Measurements from ENCODE around the gene FERD3L. TPM values are rescaled to one million over a fixed set of nuclear protein-coding genes. Genes with fewer than 3 reads are reported as not detected.
"Not testable (repeated sequence)": the region's sequence is repeated elsewhere in the genome, so short reads cannot be mapped to it uniquely, and the experiment has no call there.

FERD3L gene
- total RNA-seq (2014; rRNA removed; shearing (Covaris generic)) = not detected in 2 replicates
- not detected in 2 replicates for polyA plus RNA-seq (2015; cell fraction: cytosol; rRNA removed)
- not detected in 2 replicates for polyA plus RNA-seq (2015; cell fraction: nucleus; rRNA removed)

- no peak for DNase-seq (ENCODE audit: low read depth, low spot score)
- in situ Hi-C loops (cut with HindIII; ENCODE audit: low pct_unique_long_range_greater_than_20kb, low sequenced_read_pairs) = no loop called here
These were observed at the start of gene FERD3L for GRCh38 chr7:19144661-19145433. TSS of gene FERD3L (minus strand) at chr7:19145421. CDS start at chr7:19145362, 59 bp downstream.

- in situ Hi-C loops (cut with HindIII; ENCODE audit: low pct_unique_long_range_greater_than_20kb, low sequenced_read_pairs); DNase-seq (ENCODE audit: low read depth, low spot score): not testable (repeated sequence)
These were observed 49.2 kb upstream of the FERD3L start for GRCh38 chr7:19194417-19194816.

DNA sequence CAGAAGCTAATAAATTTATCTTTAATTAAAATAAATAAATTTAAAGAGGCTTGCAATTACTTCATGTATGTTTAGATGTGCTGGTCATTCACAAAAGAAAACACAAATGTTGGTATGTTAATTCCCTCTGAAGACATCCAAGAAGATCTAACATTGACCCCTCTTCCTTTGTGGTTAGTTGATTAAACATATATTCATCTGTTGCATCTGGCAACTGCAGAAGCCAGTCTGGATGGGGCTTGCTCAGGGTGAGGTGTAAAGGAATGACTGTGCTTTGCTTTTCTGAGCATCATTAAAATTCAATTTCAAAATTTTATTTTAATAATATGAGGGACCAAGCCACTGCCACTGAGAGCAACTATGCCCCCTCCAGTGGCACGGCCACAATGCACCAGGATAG is 36.4 kb upstream of the FERD3L start:
- DNase-seq (ENCODE audit: low read depth, low spot score) = no peak
- in situ Hi-C loops (cut with HindIII; ENCODE audit: low pct_unique_long_range_greater_than_20kb, low sequenced_read_pairs) = no loop called here

DNA sequence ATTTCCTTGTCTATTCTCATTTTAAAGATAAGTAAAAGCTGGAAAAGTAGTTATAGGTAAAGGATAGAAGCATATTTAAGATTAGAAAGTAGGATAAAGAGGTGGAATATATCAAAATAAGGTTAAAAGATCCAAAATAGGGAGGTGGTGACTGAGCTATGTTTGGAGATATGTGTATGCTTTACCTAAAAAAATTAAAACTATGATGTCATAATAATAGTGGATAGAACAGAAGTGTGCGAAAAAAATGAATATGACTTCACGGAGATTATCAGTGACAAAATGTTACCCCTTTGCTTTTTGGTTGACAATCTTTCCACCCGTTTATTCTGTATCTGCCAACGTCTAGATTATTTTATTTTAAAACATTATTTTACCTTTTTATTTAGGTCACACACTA is 33.4 kb upstream of the FERD3L start:
- in situ Hi-C loops (cut with HindIII; ENCODE audit: low pct_unique_long_range_greater_than_20kb, low sequenced_read_pairs) = no loop called here
- no peak for DNase-seq (ENCODE audit: low read depth, low spot score)

DNA sequence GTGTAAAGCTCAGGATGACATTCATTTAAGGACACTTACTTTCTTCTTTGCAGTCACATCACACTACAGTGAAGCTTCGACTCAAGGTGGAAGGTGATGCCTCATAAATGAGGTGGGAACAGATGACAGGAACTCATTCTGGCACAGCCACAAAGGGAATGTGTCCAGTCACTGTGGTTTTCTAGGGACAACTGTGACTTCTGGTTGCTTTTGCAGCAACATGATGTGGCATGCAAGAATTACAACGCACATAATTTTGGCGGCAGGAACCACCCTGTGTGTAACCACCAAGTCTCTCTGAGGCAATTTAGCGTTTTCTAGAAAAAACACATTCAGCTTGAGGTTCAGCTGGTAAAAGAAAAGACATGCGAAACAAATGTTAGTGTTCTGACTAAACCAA is 32.0 kb upstream of the FERD3L start:
- in situ Hi-C loops (cut with HindIII; ENCODE audit: low pct_unique_long_range_greater_than_20kb, low sequenced_read_pairs) = no loop called here
- DNase-seq (ENCODE audit: low read depth, low spot score) = no peak

DNA sequence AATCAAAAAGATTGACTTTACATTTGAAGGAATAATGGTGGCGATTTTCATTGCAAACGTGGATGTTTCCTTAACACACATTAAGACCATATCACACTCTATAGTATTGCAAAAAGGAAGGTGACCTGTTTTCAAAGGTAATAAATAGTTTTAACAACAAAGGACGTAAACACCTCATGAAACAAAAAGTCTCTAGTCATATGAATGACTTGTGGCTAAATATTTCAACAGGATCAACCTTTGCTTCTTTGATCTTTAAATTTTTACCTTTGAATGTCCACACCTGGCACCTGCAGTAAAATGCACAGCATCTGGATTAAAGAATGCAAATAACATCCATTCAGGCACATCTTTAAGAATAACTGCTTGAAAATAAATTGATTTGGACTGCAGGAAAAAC is 30.0 kb upstream of the FERD3L start:
- in situ Hi-C loops (cut with HindIII; ENCODE audit: low pct_unique_long_range_greater_than_20kb, low sequenced_read_pairs) = no loop called here
- DNase-seq (ENCODE audit: low read depth, low spot score) = no peak

DNA sequence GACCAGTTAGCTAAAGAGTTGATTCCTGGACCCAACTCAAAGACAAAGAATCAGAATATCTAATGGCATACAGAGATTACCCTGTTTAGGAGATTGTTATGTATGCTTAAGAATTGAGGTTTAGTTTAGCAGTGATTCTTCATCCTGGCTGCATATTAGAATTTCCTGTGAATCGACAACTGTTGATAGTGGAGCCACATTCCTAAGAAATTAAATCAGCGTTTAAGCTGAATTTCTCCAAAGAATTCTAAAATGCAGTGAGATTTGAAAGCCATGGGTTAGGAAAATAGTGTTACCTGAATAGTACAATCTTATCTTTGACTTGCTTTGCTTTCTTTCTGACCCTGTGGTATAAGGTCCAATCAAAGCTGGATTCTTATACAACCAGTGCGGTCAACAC is 16.4 kb upstream of the FERD3L start:
- no peak for DNase-seq (ENCODE audit: low read depth, low spot score)
- in situ Hi-C loops (cut with HindIII; ENCODE audit: low pct_unique_long_range_greater_than_20kb, low sequenced_read_pairs) = no loop called here

- peak; percentile 18 for DNase-seq (ENCODE audit: low read depth, low spot score)
- in situ Hi-C loops (cut with HindIII; ENCODE audit: low pct_unique_long_range_greater_than_20kb, low sequenced_read_pairs) = no loop called here
These were observed 1.5 kb upstream of the FERD3L start for GRCh38 chr7:19146699-19147098.

- no peak for DNase-seq (ENCODE audit: low read depth, low spot score)
- in situ Hi-C loops (cut with HindIII; ENCODE audit: low pct_unique_long_range_greater_than_20kb, low sequenced_read_pairs) = no loop called here
These were observed 354 bp upstream of the FERD3L start for GRCh38 chr7:19145434-19146115.

DNA sequence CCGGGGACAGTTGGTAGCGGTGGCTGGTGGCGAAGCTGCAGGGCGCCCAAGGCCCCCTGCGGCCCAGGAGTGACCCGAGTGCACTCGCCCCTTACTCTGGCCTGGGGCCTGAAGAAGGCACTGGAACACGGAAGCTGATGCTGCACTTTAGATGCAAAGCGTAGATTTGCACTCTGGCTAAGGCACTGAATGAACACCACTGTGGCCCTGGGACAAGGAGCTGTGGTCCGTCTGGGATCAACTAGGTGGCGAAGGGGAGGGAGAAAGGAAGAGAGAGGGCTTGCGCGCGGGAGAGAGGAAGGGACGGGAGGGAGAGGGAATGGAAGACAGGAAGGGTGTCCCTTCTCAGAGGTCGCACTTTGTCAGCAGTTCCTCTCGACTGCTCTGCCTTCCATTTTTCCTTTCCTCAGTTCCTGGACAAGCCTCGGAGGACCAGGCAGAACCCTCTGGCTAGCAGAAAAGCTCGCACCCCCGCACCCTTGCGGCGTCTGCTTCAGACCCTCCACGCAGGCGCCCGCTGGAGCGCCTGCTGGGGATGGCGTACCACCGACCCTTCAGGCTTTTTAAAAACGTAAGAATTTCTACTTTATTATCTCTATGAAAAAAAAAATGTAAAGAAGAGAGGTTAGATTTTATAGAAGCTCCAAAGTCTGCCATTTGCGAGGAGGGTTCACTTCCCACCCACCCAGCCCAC is 1.2 kb downstream of the FERD3L start:
- in situ Hi-C loops (cut with HindIII; ENCODE audit: low pct_unique_long_range_greater_than_20kb, low sequenced_read_pairs) = no loop called here
- DNase-seq (ENCODE audit: low read depth, low spot score) = no peak

GRCh38 chr7:19139706-19140327 is 5.4 kb downstream of the FERD3L start:
- in situ Hi-C loops (cut with HindIII; ENCODE audit: low pct_unique_long_range_greater_than_20kb, low sequenced_read_pairs) = no loop called here
- DNase-seq (ENCODE audit: low read depth, low spot score) = no peak

- in situ Hi-C loops (cut with HindIII; ENCODE audit: low pct_unique_long_range_greater_than_20kb, low sequenced_read_pairs) = no loop called here
- no peak for DNase-seq (ENCODE audit: low read depth, low spot score)
These were observed 11.3 kb downstream of the FERD3L start for GRCh38 chr7:19133886-19134285.

GRCh38 chr7:19133390-19133789 is 11.8 kb downstream of the FERD3L start:
- in situ Hi-C loops (cut with HindIII; ENCODE audit: low pct_unique_long_range_greater_than_20kb, low sequenced_read_pairs) = no loop called here
- DNase-seq (ENCODE audit: low read depth, low spot score) = no peak

DNA sequence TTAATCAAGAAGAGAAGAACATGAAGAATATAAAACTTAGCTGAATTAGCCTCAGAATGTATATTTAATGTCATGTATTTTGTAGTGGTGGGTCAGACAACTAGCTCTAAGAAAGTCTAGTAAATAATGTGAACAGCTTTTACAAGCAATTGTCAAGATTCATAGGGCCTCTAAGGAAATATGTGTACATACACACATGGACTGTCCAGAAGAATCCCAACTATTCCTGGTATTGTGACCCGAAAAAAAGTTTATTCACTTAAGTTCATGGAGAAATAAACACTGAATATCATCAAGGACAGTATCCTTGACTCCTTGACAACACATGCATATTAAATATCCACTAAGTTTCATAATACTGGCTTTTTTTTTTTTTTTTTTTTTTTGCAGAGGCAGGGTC is 16.4 kb downstream of the FERD3L start:
- no peak for DNase-seq (ENCODE audit: low read depth, low spot score)
- in situ Hi-C loops (cut with HindIII; ENCODE audit: low pct_unique_long_range_greater_than_20kb, low sequenced_read_pairs) = no loop called here

- in situ Hi-C loops (cut with HindIII; ENCODE audit: low pct_unique_long_range_greater_than_20kb, low sequenced_read_pairs) = no loop called here
- peak; percentile 85 for DNase-seq (ENCODE audit: low read depth, low spot score)
These were observed 23.1 kb downstream of the FERD3L start for GRCh38 chr7:19121977-19122588.

GRCh38 chr7:19119870-19120486 is 25.2 kb downstream of the FERD3L start:
- in situ Hi-C loops (cut with HindIII; ENCODE audit: low pct_unique_long_range_greater_than_20kb, low sequenced_read_pairs) = no loop called here
- DNase-seq (ENCODE audit: low read depth, low spot score) = no peak

GRCh38 chr7:19119372-19119771 is 25.8 kb downstream of the FERD3L start:
- in situ Hi-C loops (cut with HindIII; ENCODE audit: low pct_unique_long_range_greater_than_20kb, low sequenced_read_pairs) = no loop called here
- no peak for DNase-seq (ENCODE audit: low read depth, low spot score)

Data from SK-MEL-5 (cell line).